8988T (cell line): ENCODE data around the gene MEOX1.

ENCODE experiments used
- DNase-seq: peaks from one replicate; pipeline ENCODE4 v3.0.0; 2011

Gene MEOX1

GRCh38 chr17:43679401-43679800 lies 17.7 kb upstream of the MEOX1 start:
- DNase-seq = no peak

- DNase-seq = no peak
Observed at GRCh38 chr17:43676471-43676870, 14.7 kb upstream of the MEOX1 start.

GRCh38 chr17:43674394-43674793 lies 12.7 kb upstream of the MEOX1 start:
- DNase-seq = no peak

GRCh38 chr17:43673516-43674323 lies 12.0 kb upstream of the MEOX1 start:
- no peak for DNase-seq

- DNase-seq = no peak
Observed at GRCh38 chr17:43671755-43672519, 10.2 kb upstream of the MEOX1 start.

- DNase-seq = no peak
Observed at GRCh38 chr17:43671031-43671692, 9.4 kb upstream of the MEOX1 start.

GRCh38 chr17:43670645-43671030 lies 8.9 kb upstream of the MEOX1 start:
- DNase-seq = no peak

GRCh38 chr17:43669971-43670644 lies 8.4 kb upstream of the MEOX1 start:
- DNase-seq = no peak

- DNase-seq = no peak
Observed at GRCh38 chr17:43667947-43668348, 6.2 kb upstream of the MEOX1 start.

GRCh38 chr17:43667506-43667905 lies 5.8 kb upstream of the MEOX1 start:
- DNase-seq = no peak

GRCh38 chr17:43665937-43666236 lies 4.2 kb upstream of the MEOX1 start:
- no peak for DNase-seq

GRCh38 chr17:43665084-43665936 lies 3.6 kb upstream of the MEOX1 start:
- no peak for DNase-seq

- DNase-seq = no peak
Observed at GRCh38 chr17:43664096-43664495, 2.4 kb upstream of the MEOX1 start.

GRCh38 chr17:43663383-43663782 lies 1.7 kb upstream of the MEOX1 start:
- no peak for DNase-seq

- no peak for DNase-seq
Observed at GRCh38 chr17:43662413-43663141, 855 bp upstream of the MEOX1 start.

- no peak for DNase-seq
Observed at GRCh38 chr17:43660816-43661493, 767 bp downstream of the MEOX1 start.

- no peak for DNase-seq
Observed at GRCh38 chr17:43659823-43660617, 1.7 kb downstream of the MEOX1 start.

- DNase-seq = no peak
Observed at GRCh38 chr17:43658900-43659299, 2.8 kb downstream of the MEOX1 start.

- no peak for DNase-seq
Observed at GRCh38 chr17:43655693-43656255, 5.9 kb downstream of the MEOX1 start.

GRCh38 chr17:43652124-43652480 lies 9.6 kb downstream of the MEOX1 start:
- no peak for DNase-seq
